ENCODE data around the gene PBX4.

DNA sequence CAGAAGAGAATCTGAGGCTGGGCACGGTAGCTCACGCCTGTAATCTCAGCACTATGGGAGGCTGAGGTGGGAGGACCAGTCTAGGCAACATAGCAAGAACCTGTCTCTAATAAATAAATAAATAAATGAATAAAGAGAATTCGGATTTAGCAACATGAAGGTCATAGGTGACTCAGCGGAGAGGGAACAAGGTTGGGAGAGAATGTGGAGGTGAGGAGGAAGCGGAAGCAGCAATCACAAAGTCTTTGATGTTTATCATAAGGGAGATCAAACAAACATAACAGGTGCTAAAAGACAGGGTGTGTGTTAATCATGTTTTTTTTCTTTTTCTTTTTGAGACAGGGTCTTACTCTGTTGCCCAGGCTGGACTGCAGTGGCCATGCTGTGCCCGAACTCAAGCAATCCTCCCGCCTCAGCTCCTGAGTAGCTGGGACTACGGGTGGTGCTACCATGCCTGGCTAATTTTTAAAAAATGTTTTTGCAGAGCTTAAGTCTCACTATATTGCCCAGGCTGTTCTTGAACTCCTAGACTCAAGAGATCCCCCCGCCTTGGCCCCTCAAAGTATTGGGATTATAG is 16.3 kb downstream of the PBX4 start:
- TF ChIP-seq, protein P1, sequence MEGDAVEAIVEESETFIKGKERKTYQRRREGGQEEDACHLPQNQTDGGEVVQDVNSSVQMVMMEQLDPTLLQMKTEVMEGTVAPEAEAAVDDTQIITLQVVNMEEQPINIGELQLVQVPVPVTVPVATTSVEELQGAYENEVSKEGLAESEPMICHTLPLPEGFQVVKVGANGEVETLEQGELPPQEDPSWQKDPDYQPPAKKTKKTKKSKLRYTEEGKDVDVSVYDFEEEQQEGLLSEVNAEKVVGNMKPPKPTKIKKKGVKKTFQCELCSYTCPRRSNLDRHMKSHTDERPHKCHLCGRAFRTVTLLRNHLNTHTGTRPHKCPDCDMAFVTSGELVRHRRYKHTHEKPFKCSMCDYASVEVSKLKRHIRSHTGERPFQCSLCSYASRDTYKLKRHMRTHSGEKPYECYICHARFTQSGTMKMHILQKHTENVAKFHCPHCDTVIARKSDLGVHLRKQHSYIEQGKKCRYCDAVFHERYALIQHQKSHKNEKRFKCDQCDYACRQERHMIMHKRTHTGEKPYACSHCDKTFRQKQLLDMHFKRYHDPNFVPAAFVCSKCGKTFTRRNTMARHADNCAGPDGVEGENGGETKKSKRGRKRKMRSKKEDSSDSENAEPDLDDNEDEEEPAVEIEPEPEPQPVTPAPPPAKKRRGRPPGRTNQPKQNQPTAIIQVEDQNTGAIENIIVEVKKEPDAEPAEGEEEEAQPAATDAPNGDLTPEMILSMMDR (IDR thresholded peaks at IDR 0.05): no peak
- TF ChIP-seq POLR2A (IDR thresholded peaks at IDR 0.05) (no peak), EP300 (IDR thresholded peaks at IDR 0.05) (no peak)
